ENCODE measurements around the gene SGTA. TPM values are rescaled to one million over a fixed set of nuclear protein-coding genes. Genes with fewer than 3 reads are reported as not detected.

The SGTA gene
- total and polyA plus RNA-seq, 9 of the 15 experiments (the other 6 are each of a cell fraction or from before 2014, with no cell fraction given): 1.4 to 110 (median 49.9) TPM

- TF ChIP-seq SOX6 (IDR thresholded peaks at IDR 0.05): no peak
- TF ChIP-seq BCOR (IDR thresholded peaks at IDR 0.05): 0 out of 2 replicates have a peak, but pooled peaks have one; percentile 21
- no peak for TF ChIP-seq CEBPB (tag; IDR thresholded peaks at IDR 0.05)
- no peak for TF ChIP-seq MCM2 (IDR thresholded peaks at IDR 0.05; ENCODE audit: low read depth)
- peak in 1 of 2 experiments; percentile 24; a peak in 1 of 4 replicates for TF ChIP-seq HDAC1 (IDR thresholded peaks at IDR 0.05)
- TF ChIP-seq NFRKB (IDR thresholded peaks at IDR 0.05; ENCODE audit: low read depth): no peak
- peak; percentile 92 for TF ChIP-seq ZBTB2 (IDR thresholded peaks at IDR 0.05)
- peak; percentile 79; the same call in 1 of the 2 replicates for TF ChIP-seq GATAD2B (IDR thresholded peaks at IDR 0.05; ENCODE audit: borderline replicate concordance)
- TF ChIP-seq ZNF263 (CRISPR knock-in tag; IDR thresholded peaks at IDR 0.05; ENCODE audit: borderline replicate concordance): 0 out of 2 replicates have a peak, but pooled peaks have one; percentile 2
- TF ChIP-seq ZNF644 (tag; IDR thresholded peaks at IDR 0.05; ENCODE audit: low read depth): no peak
- peak; percentile 78 for TF ChIP-seq USF1 (CRISPR knock-in tag; IDR thresholded peaks at IDR 0.05)
- no peak for TF ChIP-seq ZNF121 (CRISPR knock-in tag; conservative IDR thresholded peaks at IDR 0.05)
- peak; percentile 66; the same call in 1 of the 2 replicates for TF ChIP-seq E2F5 (CRISPR knock-in tag; IDR thresholded peaks at IDR 0.05)
- TF ChIP-seq ZNF79 (CRISPR knock-in tag; IDR thresholded peaks at IDR 0.05; ENCODE audit: low read depth): no peak
- TF ChIP-seq MTA1 (IDR thresholded peaks at IDR 0.05; ENCODE audit: borderline replicate concordance): 0 out of 2 replicates have a peak, but pooled peaks have one; percentile 56
- no peak for TF ChIP-seq L3MBTL2 (IDR thresholded peaks at IDR 0.05)
- 0 out of 2 replicates have a peak, but pooled peaks have one; percentile 23 for TF ChIP-seq GATAD2A (IDR thresholded peaks at IDR 0.05)
- peak; percentile 100 for TF ChIP-seq DACH1 (IDR thresholded peaks at IDR 0.05; ENCODE audit: partially characterized antibody)
- no peak for TF ChIP-seq OTX1 (CRISPR knock-in tag; IDR thresholded peaks at IDR 0.05)
- TF ChIP-seq ZNF134 (CRISPR knock-in tag; conservative IDR thresholded peaks at IDR 0.05): no peak
- TF ChIP-seq ZNF444 (CRISPR knock-in tag; IDR thresholded peaks at IDR 0.05): no peak
- TF ChIP-seq ETV5 (CRISPR knock-in tag; IDR thresholded peaks at IDR 0.05; ENCODE audit: low read depth): no peak
- TF ChIP-seq ATF2 (CRISPR knock-in tag; IDR thresholded peaks at IDR 0.05): no peak
- TF ChIP-seq KDM1A (IDR thresholded peaks at IDR 0.05): no peak
- peak; percentile 0 to 27 (median 18); a peak in 2 of 6 replicates for TF ChIP-seq CTCF (IDR thresholded peaks at IDR 0.05 in 2 of 3, conservative IDR thresholded peaks at IDR 0.05 in 1 of 3; ENCODE audit: insufficient read depth in 2 of 3, low read depth in 1 of 3, low read length in 3 of 3)
- TF ChIP-seq MEIS2 (IDR thresholded peaks at IDR 0.05; ENCODE audit: partially characterized antibody): peak; percentile 84
Measured at GRCh38 chr19:2724148-2724557, 58.9 kb downstream of the SGTA start (continued).

Measured in K562 (cell line).